Measurements from ENCODE around the gene HCN2.
A peak's percentile ranks its signal among the peaks of the same experiment; 100 is the strongest.
"Not testable (repeated sequence)": the region's sequence is repeated elsewhere in the genome, so short reads cannot be mapped to it uniquely, and the experiment has no call there.

Gene HCN2

GRCh38 chr19:623974-624373, 34.3 kb downstream of the HCN2 start:
- TF ChIP-seq CTCF (IDR thresholded peaks at IDR 0.05; ENCODE audit: low read depth, low read length, missing control alignments) = no peak
- DNase-seq (ENCODE audit: extremely low read depth, low read depth) = peak; percentile 73
- no peak overlapping the region for H3K4me3 ChIP-seq (replicated peaks; ENCODE audit: low read depth, low read length)

GRCh38 chr19:624433-625109, 34.9 kb downstream of the HCN2 start:
- no peak for TF ChIP-seq CTCF (IDR thresholded peaks at IDR 0.05; ENCODE audit: low read depth, low read length, missing control alignments)
- H3K4me3 ChIP-seq (replicated peaks; ENCODE audit: low read depth, low read length) = no peak overlapping the region
- no peak for DNase-seq (ENCODE audit: extremely low read depth, low read depth)

GRCh38 chr19:625257-625656, 35.6 kb downstream of the HCN2 start:
- H3K4me3 ChIP-seq (replicated peaks; ENCODE audit: low read depth, low read length) = no peak overlapping the region
- DNase-seq (ENCODE audit: extremely low read depth, low read depth) = no peak
- TF ChIP-seq CTCF (IDR thresholded peaks at IDR 0.05; ENCODE audit: low read depth, low read length, missing control alignments) = no peak

GRCh38 chr19:626566-626965, 36.9 kb downstream of the HCN2 start:
- H3K4me3 ChIP-seq (replicated peaks; ENCODE audit: low read depth, low read length); DNase-seq (ENCODE audit: extremely low read depth, low read depth): not testable (repeated sequence)

GRCh38 chr19:628168-628567, 38.5 kb downstream of the HCN2 start:
- TF ChIP-seq CTCF (IDR thresholded peaks at IDR 0.05; ENCODE audit: low read depth, low read length, missing control alignments) = peak; percentile 48
- no peak for DNase-seq (ENCODE audit: extremely low read depth, low read depth)
- H3K4me3 ChIP-seq (replicated peaks; ENCODE audit: low read depth, low read length) = no peak overlapping the region

- not testable (repeated sequence) for H3K4me3 ChIP-seq (replicated peaks; ENCODE audit: low read depth, low read length); DNase-seq (ENCODE audit: extremely low read depth, low read depth)
Measured at GRCh38 chr19:629515-629914, 39.8 kb downstream of the HCN2 start.

GRCh38 chr19:629961-630714, 40.5 kb downstream of the HCN2 start:
- no peak for TF ChIP-seq CTCF (IDR thresholded peaks at IDR 0.05; ENCODE audit: low read depth, low read length, missing control alignments)
- no peak overlapping the region for H3K4me3 ChIP-seq (replicated peaks; ENCODE audit: low read depth, low read length)
- no peak for DNase-seq (ENCODE audit: extremely low read depth, low read depth)

All from HFF-Myc (cell line).